Measurements from ENCODE around the gene VIT.

The VIT gene

GRCh38 chr2:36658277-36658748, 38.2 kb upstream of the VIT start:
- no peak for TF ChIP-seq CTCF (IDR thresholded peaks at IDR 0.05; ENCODE audit: low read depth, low read length, missing control alignments)
- DNase-seq (ENCODE audit: low read depth): no peak
- H3K4me3 ChIP-seq (ENCODE audit: low read depth, low read length): no peak overlapping the region

DNA sequence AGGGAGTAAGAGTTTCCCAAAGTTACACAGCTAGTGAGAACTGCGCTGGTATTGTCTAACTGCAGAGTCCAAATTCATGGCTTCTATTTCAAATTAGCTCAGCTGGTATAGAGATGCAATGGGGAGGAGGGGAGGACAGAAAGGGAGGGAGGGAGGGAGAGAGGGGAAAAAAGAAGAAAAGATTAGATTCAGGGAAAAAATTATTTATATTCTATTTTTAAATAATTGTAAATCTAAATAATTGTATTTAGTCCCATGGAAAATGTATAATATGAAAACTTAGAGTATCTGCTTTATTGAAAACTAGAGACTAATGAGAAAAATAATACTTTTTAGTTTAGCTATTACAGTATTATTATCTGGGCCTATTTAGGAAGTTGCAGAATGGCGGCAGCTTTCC, 37.3 kb upstream of the VIT start:
- TF ChIP-seq CTCF (IDR thresholded peaks at IDR 0.05; ENCODE audit: low read depth, low read length, missing control alignments): no peak

GRCh38 chr2:36659872-36660312, 36.6 kb upstream of the VIT start:
- no peak for DNase-seq (ENCODE audit: low read depth)
- H3K4me3 ChIP-seq (ENCODE audit: low read depth, low read length): no peak overlapping the region
- no peak for TF ChIP-seq CTCF (IDR thresholded peaks at IDR 0.05; ENCODE audit: low read depth, low read length, missing control alignments)

More for the DNA sequence above, 37.3 kb upstream of the VIT start:
- no peak overlapping the region for H3K4me3 ChIP-seq (ENCODE audit: low read depth, low read length)
- DNase-seq (ENCODE audit: low read depth): no peak

- DNase-seq (ENCODE audit: low read depth): no peak
- H3K4me3 ChIP-seq (ENCODE audit: low read depth, low read length): no peak overlapping the region
- TF ChIP-seq CTCF (IDR thresholded peaks at IDR 0.05; ENCODE audit: low read depth, low read length, missing control alignments): no peak
These were observed 33.9 kb upstream of the VIT start for GRCh38 chr2:36662638-36663037.

DNA sequence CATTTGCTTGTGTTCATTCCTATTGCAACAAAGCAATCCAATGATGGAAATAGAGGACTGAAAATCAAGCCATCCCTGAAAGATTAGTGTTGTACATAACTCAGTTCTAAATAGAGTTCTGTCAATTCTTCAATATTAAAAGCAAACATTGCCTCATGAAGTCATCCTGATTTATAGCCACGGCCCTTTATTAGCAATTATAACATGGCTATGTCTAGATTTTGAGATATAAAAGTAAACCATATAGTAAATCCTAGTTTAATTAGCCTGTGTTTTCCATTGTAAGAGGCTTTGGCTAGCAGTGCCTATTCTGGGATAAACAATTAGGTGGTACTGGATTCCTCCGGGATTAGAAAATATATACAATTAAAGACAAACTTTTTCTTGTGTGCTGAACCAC, 33.2 kb upstream of the VIT start:
- no peak for DNase-seq (ENCODE audit: low read depth)
- TF ChIP-seq CTCF (IDR thresholded peaks at IDR 0.05; ENCODE audit: low read depth, low read length, missing control alignments): no peak
- H3K4me3 ChIP-seq (ENCODE audit: low read depth, low read length): no peak overlapping the region

DNA sequence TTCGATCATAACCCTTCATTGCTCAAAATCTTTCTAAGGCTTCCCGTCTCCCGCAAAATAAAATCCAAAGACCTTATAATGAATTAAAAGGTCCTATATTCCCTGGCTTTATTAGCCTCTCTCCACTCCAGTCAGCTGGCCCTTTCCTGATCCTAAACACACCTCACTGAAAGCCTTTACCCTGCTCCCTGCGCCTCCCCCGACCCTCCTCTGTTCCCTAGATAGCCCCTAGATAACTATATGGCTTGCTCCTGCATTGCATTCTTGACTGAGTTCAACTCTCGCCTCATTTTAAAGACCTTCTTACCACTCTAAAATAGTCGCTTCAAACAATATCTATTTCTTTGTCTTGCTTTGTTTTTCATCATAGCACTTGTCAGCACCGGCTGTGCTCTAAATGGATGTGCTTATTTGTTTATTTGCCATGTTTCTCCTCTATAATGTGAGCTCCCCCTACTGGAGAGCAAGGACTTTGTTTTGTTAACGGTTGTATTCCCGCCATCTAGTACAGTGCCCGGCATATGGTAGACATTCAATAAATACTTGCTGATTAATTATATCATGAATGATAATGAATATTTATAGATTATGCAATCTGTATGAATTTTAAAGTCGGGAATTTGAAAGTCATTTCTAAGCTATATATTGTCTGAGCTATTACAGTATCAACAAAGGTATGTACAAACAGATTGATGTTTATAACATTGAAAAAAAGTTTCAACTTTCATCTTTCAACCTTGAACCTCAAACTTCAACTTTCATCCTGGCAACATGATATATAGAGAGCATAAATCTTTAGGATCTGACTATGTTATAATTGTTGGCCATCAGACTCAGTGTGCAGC, 32.4 kb upstream of the VIT start:
- peak; percentile 16 for DNase-seq (ENCODE audit: low read depth)
- peak; percentile 61 for TF ChIP-seq CTCF (IDR thresholded peaks at IDR 0.05; ENCODE audit: low read depth, low read length, missing control alignments)
- no peak overlapping the region for H3K4me3 ChIP-seq (ENCODE audit: low read depth, low read length)

DNA sequence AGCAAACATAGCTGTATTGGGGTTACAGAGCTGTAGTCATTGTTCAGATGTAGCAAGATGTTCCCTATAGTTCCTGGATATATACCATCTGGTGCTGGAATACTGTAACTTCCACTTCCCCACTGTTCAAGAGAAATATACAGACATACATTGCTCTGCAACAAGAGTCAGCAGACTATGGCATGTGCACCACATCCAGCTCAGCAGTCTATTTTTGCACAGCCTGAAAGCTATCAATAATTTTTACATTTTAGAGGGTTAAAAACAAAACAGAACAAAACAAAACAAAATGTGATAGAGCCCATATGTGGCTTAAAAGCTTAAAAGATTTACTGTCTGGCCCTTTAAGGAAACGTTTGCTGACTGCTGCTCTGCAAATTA, 31.8 kb upstream of the VIT start:
- H3K4me3 ChIP-seq (ENCODE audit: low read depth, low read length): no peak overlapping the region
- no peak for TF ChIP-seq CTCF (IDR thresholded peaks at IDR 0.05; ENCODE audit: low read depth, low read length, missing control alignments)
- DNase-seq (ENCODE audit: low read depth): no peak

Data from GM12864 (cell line).